ENCODE results near the gene NAPEPLD. TPM values are rescaled to one million over a fixed set of nuclear protein-coding genes. Genes with fewer than 3 reads are reported as not detected.
A peak's percentile ranks its signal among the peaks of the same experiment; 100 is the strongest.
"Not testable (repeated sequence)": the region's sequence is repeated elsewhere in the genome, so short reads cannot be mapped to it uniquely, and the experiment has no call there.

The NAPEPLD gene
- total and polyA plus RNA-seq, 2 donors (not counting 1 experiment from before 2014, with no cell fraction given), result 5.7 to 9.2 TPM

- no peaks in the 10 kb centered on the region for H3K27me3 ChIP-seq (ENCODE audit: control insufficient read depth, insufficient read depth, low read length)
- DNase-seq (ENCODE audit: low read depth in 2 of 2), result no peak
- no peaks in the 10 kb centered on the region for H4K20me1 ChIP-seq (ENCODE audit: control insufficient read depth, extremely low read depth, insufficient read depth, low read length)
- no peak overlapping the region for H2AFZ ChIP-seq (ENCODE audit: low read length)
- no peak overlapping the region for H3K9ac ChIP-seq (ENCODE audit: insufficient read depth, low read length)
- H3K4me2 ChIP-seq (ENCODE audit: extremely low read depth, insufficient read depth, low read length), result no peak overlapping the region
- no peaks in the 10 kb centered on the region for H3K9me3 ChIP-seq (ENCODE audit: control insufficient read depth, insufficient read depth, low read depth, low read length)
- no peak overlapping the region for H3K27ac ChIP-seq (ENCODE audit: insufficient read depth, low read length)
- H3K4me1 ChIP-seq (ENCODE audit: control insufficient read depth, extremely low read depth, insufficient read depth, low read length), result no peaks in the 10 kb centered on the region
- TF ChIP-seq CTCF (conservative IDR thresholded peaks at IDR 0.05 in 1 of 2, IDR thresholded peaks at IDR 0.05 in 1 of 2; ENCODE audit: low read depth in 1 of 2, low read length in 2 of 2) (no peak), EZH2 (IDR thresholded peaks at IDR 0.05; ENCODE audit: low read length, missing control alignments) (no peak)
- no peaks in the 10 kb centered on the region for H3K36me3 ChIP-seq (ENCODE audit: control insufficient read depth, insufficient read depth, low read length)
- H3K79me2 ChIP-seq (ENCODE audit: control insufficient read depth, insufficient read depth, low read length), result no peaks in the 10 kb centered on the region
- H3K4me3 ChIP-seq (replicated peaks in 1 of 4; ENCODE audit: control extremely low read depth in 1 of 4, insufficient read depth in 1 of 4, low read depth in 3 of 4, low read length in 4 of 4), result no peak overlapping the region
Measured at GRCh38 chr7:103115771-103116170, 33.1 kb downstream of the NAPEPLD start.

GRCh38 chr7:103114576-103115008 lies 34.3 kb downstream of the NAPEPLD start:
- Histone ChIP-seq H3K9me3 (ENCODE audit: control insufficient read depth, insufficient read depth, low read depth, low read length) (no peaks in the 10 kb centered on the region), H3K4me3 (replicated peaks in 1 of 4; ENCODE audit: control extremely low read depth in 1 of 4, insufficient read depth in 1 of 4, low read depth in 3 of 4, low read length in 4 of 4) (no peak overlapping the region), H3K27me3 (ENCODE audit: control insufficient read depth, insufficient read depth, low read length) (no peaks in the 10 kb centered on the region), H2AFZ (ENCODE audit: low read length) (no peak overlapping the region), H3K9ac (ENCODE audit: insufficient read depth, low read length) (no peak overlapping the region), H3K27ac (ENCODE audit: insufficient read depth, low read length) (no peak overlapping the region), H3K4me2 (ENCODE audit: extremely low read depth, insufficient read depth, low read length) (no peak overlapping the region), H4K20me1 (ENCODE audit: control insufficient read depth, extremely low read depth, insufficient read depth, low read length) (no peaks in the 10 kb centered on the region), H3K36me3 (ENCODE audit: control insufficient read depth, insufficient read depth, low read length) (no peaks in the 10 kb centered on the region), H3K79me2 (ENCODE audit: control insufficient read depth, insufficient read depth, low read length) (no peaks in the 10 kb centered on the region), H3K4me1 (ENCODE audit: control insufficient read depth, extremely low read depth, insufficient read depth, low read length) (no peaks in the 10 kb centered on the region)
- DNase-seq (ENCODE audit: low read depth in 2 of 2), result no peak
- TF ChIP-seq CTCF (conservative IDR thresholded peaks at IDR 0.05 in 1 of 2, IDR thresholded peaks at IDR 0.05 in 1 of 2; ENCODE audit: low read depth in 1 of 2, low read length in 2 of 2), result no peak
- TF ChIP-seq EZH2 (IDR thresholded peaks at IDR 0.05; ENCODE audit: low read length, missing control alignments), result no peak

GRCh38 chr7:103113164-103113563 lies 35.7 kb downstream of the NAPEPLD start:
- no peaks in the 10 kb centered on the region for H3K36me3 ChIP-seq (ENCODE audit: control insufficient read depth, insufficient read depth, low read length)
- no peaks in the 10 kb centered on the region for H4K20me1 ChIP-seq (ENCODE audit: control insufficient read depth, extremely low read depth, insufficient read depth, low read length)
- TF ChIP-seq CTCF (conservative IDR thresholded peaks at IDR 0.05 in 1 of 2, IDR thresholded peaks at IDR 0.05 in 1 of 2; ENCODE audit: low read depth in 1 of 2, low read length in 2 of 2), result no peak
- TF ChIP-seq EZH2 (IDR thresholded peaks at IDR 0.05; ENCODE audit: low read length, missing control alignments), result no peak
- H3K9me3 ChIP-seq (ENCODE audit: control insufficient read depth, insufficient read depth, low read depth, low read length), result no peaks in the 10 kb centered on the region
- peak overlapping the region; percentile 32 for H3K4me2 ChIP-seq (ENCODE audit: extremely low read depth, insufficient read depth, low read length)
- no peaks in the 10 kb centered on the region for H3K4me1 ChIP-seq (ENCODE audit: control insufficient read depth, extremely low read depth, insufficient read depth, low read length)
- H3K4me3 ChIP-seq (replicated peaks in 1 of 4; ENCODE audit: control extremely low read depth in 1 of 4, insufficient read depth in 1 of 4, low read depth in 3 of 4, low read length in 4 of 4), result no peak overlapping the region
- DNase-seq (ENCODE audit: low read depth in 2 of 2), result peak; percentile 87 to 98
- no peaks in the 10 kb centered on the region for H3K27me3 ChIP-seq (ENCODE audit: control insufficient read depth, insufficient read depth, low read length)
- H3K27ac ChIP-seq (ENCODE audit: insufficient read depth, low read length), result no peak overlapping the region
- no peak overlapping the region for H2AFZ ChIP-seq (ENCODE audit: low read length)
- no peaks in the 10 kb centered on the region for H3K79me2 ChIP-seq (ENCODE audit: control insufficient read depth, insufficient read depth, low read length)
- H3K9ac ChIP-seq (ENCODE audit: insufficient read depth, low read length), result no peak overlapping the region

GRCh38 chr7:103106703-103107070 lies 42.2 kb downstream of the NAPEPLD start:
- H3K27ac ChIP-seq (ENCODE audit: insufficient read depth, low read length); H3K9me3 ChIP-seq (ENCODE audit: control insufficient read depth, insufficient read depth, low read depth, low read length); H3K4me1 ChIP-seq (ENCODE audit: control insufficient read depth, extremely low read depth, insufficient read depth, low read length); H2AFZ ChIP-seq (ENCODE audit: low read length); DNase-seq (ENCODE audit: low read depth in 2 of 2); H3K27me3 ChIP-seq (ENCODE audit: control insufficient read depth, insufficient read depth, low read length); H4K20me1 ChIP-seq (ENCODE audit: control insufficient read depth, extremely low read depth, insufficient read depth, low read length); H3K4me2 ChIP-seq (ENCODE audit: extremely low read depth, insufficient read depth, low read length); H3K9ac ChIP-seq (ENCODE audit: insufficient read depth, low read length); H3K4me3 ChIP-seq (replicated peaks in 1 of 4; ENCODE audit: control extremely low read depth in 1 of 4, insufficient read depth in 1 of 4, low read depth in 3 of 4, low read length in 4 of 4); H3K36me3 ChIP-seq (ENCODE audit: control insufficient read depth, insufficient read depth, low read length); H3K79me2 ChIP-seq (ENCODE audit: control insufficient read depth, insufficient read depth, low read length): not testable (repeated sequence)
